Activated T-helper 1 cell treated with anti-CD3 and anti-CD28 coated beads, Interleukin-2, amount 50 U/mL, for 16 hours (primary cell): Measurements from ENCODE around the gene IER2.

Source experiments
- DNase-seq, 2 donors: peaks; one replicate each; pipeline ENCODE4 v3.0.0-alpha.2; 2020; ENCODE audit warnings: low read depth in 1 of 2, low spot score in 1 of 2

IER2 gene

GRCh38 chr19:13150187-13150930 lies at the start of gene IER2, which contains the start of gene STX10:
Gene IER2, plus strand, starts transcription at chr19:13150411. Its CDS starts 2,776 bp downstream, at chr19:13153187.
Gene STX10, minus strand, starts transcription at chr19:13150375. Its CDS starts 202 bp downstream, at chr19:13150173.
- DNase-seq: peak; percentile 86 to 89

GRCh38 chr19:13100841-13101589 lies 49.2 kb upstream of the IER2 start:
- no peak for DNase-seq

GRCh38 chr19:13101590-13102415 lies 48.4 kb upstream of the IER2 start:
- DNase-seq: no peak

- DNase-seq: no peak
Measured at GRCh38 chr19:13102416-13102665, 47.9 kb upstream of the IER2 start.

GRCh38 chr19:13102666-13103580 lies 47.3 kb upstream of the IER2 start, which contains the start of gene LYL1:
Gene LYL1, minus strand, starts transcription at chr19:13102858. Its CDS starts 1,687 bp downstream, at chr19:13101171.
- no peak for DNase-seq

- DNase-seq: no peak
Measured at GRCh38 chr19:13103581-13104359, 46.4 kb upstream of the IER2 start.

- DNase-seq: peak; percentile 42 to 50
Measured at GRCh38 chr19:13104360-13104847, 45.8 kb upstream of the IER2 start.

- DNase-seq: no peak
Measured at GRCh38 chr19:13104848-13105711, 45.1 kb upstream of the IER2 start.

- DNase-seq: no peak
Measured at GRCh38 chr19:13109361-13110098, 40.7 kb upstream of the IER2 start.

- no peak for DNase-seq
Measured at GRCh38 chr19:13110099-13110610, 40.1 kb upstream of the IER2 start.

- DNase-seq: no peak
Measured at GRCh38 chr19:13112555-13112954, 37.7 kb upstream of the IER2 start.

GRCh38 chr19:13115936-13116281 lies 34.3 kb upstream of the IER2 start:
- DNase-seq: no peak

- peak; percentile 76 to 80 for DNase-seq
Measured at GRCh38 chr19:13116282-13117175, 33.7 kb upstream of the IER2 start, which contains the start of gene TRMT1. Gene TRMT1, minus strand, starts transcription at chr19:13116740. Its CDS starts 341 bp downstream, at chr19:13116399.

- DNase-seq: no peak
Measured at GRCh38 chr19:13117176-13117771, 32.9 kb upstream of the IER2 start.

GRCh38 chr19:13117772-13118423 lies 32.3 kb upstream of the IER2 start, which contains the start of gene NACC1:
Gene NACC1, plus strand, starts transcription at chr19:13118264. Its CDS starts 16,944 bp downstream, at chr19:13135208.
- DNase-seq: peak; percentile 76 to 88
